ENCODE data around the gene DNAJC1. TPM values are rescaled to one million over a fixed set of nuclear protein-coding genes. Genes with fewer than 3 reads are reported as not detected.

Gene DNAJC1
- total RNA-seq, 1 donor from 2014 or later = 66.8 TPM

- Histone ChIP-seq H3K9me3 (ENCODE audit: insufficient read depth, low read depth, low read length) (no peaks in the 10 kb centered on the region), H3K27ac (ENCODE audit: low read depth, low read length) (no peak overlapping the region), H4K20me1 (ENCODE audit: insufficient read depth, low read length) (peaks cover 13% of the 10 kb centered on the region), H3K9ac (ENCODE audit: low read length) (no peak overlapping the region), H3K36me3 (ENCODE audit: insufficient read depth, low read length) (peaks cover 12% of the 10 kb centered on the region), H2AFZ (ENCODE audit: low read depth, low read length) (no peak overlapping the region), H3K4me2 (ENCODE audit: low read length) (no peak overlapping the region), H3K4me3 (ENCODE audit: insufficient read depth, low read depth, low read length) (no peak overlapping the region), H3K79me2 (ENCODE audit: insufficient read depth, low read length) (no peaks in the 10 kb centered on the region), H3K4me1 (ENCODE audit: insufficient read depth, low read length) (no peaks in the 10 kb centered on the region), H3K27me3 (ENCODE audit: insufficient read depth, low read length) (no peaks in the 10 kb centered on the region)
- TF ChIP-seq EZH2 (IDR thresholded peaks at IDR 0.05; ENCODE audit: insufficient read depth, low read length) (no peak), CTCF (IDR thresholded peaks at IDR 0.05; ENCODE audit: insufficient read depth, low read depth, low read length) (no peak)
- H3K4me1 Mint-ChIP-seq (ENCODE audit: low read depth, unreplicated experiment) = peaks cover 17% of the 10 kb centered on the region
- H3K27ac Mint-ChIP-seq (ENCODE audit: unreplicated experiment) = peak overlapping the region; percentile 47
- no peak overlapping the region for H3K4me3 Mint-ChIP-seq (ENCODE audit: unreplicated experiment)
- FAIRE-seq = no peak
- H3K27me3 Mint-ChIP-seq (ENCODE audit: low read depth, unreplicated experiment) = no peaks in the 10 kb centered on the region
- no peak for DNase-seq (ENCODE audit: low read depth)
- peaks cover 3% of the 10 kb centered on the region for H3K9me3 Mint-ChIP-seq (ENCODE audit: unreplicated experiment)
- H3K36me3 Mint-ChIP-seq (ENCODE audit: low read depth, unreplicated experiment) = peaks cover 32% of the 10 kb centered on the region
Observed at GRCh38 chr10:21747809-21748208, 255.7 kb downstream of the DNAJC1 start.

- H3K27me3 ChIP-seq (ENCODE audit: insufficient read depth, low read length) = no peaks in the 10 kb centered on the region
- H3K9ac ChIP-seq (ENCODE audit: low read length) = no peak overlapping the region
- H3K27ac ChIP-seq (ENCODE audit: low read depth, low read length) = no peak overlapping the region
- H3K79me2 ChIP-seq (ENCODE audit: insufficient read depth, low read length) = no peaks in the 10 kb centered on the region
- H3K4me2 ChIP-seq (ENCODE audit: low read length) = no peak overlapping the region
- H3K4me1 Mint-ChIP-seq (ENCODE audit: low read depth, unreplicated experiment) = peaks cover 15% of the 10 kb centered on the region
- H2AFZ ChIP-seq (ENCODE audit: low read depth, low read length) = no peak overlapping the region
- TF ChIP-seq CTCF (IDR thresholded peaks at IDR 0.05; ENCODE audit: insufficient read depth, low read depth, low read length) = no peak
- no peak for TF ChIP-seq EZH2 (IDR thresholded peaks at IDR 0.05; ENCODE audit: insufficient read depth, low read length)
- H3K36me3 ChIP-seq (ENCODE audit: insufficient read depth, low read length) = peaks cover 26% of the 10 kb centered on the region
- H3K27ac Mint-ChIP-seq (ENCODE audit: unreplicated experiment) = no peak overlapping the region
- peaks cover 29% of the 10 kb centered on the region for H3K36me3 Mint-ChIP-seq (ENCODE audit: low read depth, unreplicated experiment)
- H3K4me1 ChIP-seq (ENCODE audit: insufficient read depth, low read length) = no peaks in the 10 kb centered on the region
- H3K9me3 ChIP-seq (ENCODE audit: insufficient read depth, low read depth, low read length) = no peaks in the 10 kb centered on the region
- no peak for DNase-seq (ENCODE audit: low read depth)
- no peak overlapping the region for H3K4me3 Mint-ChIP-seq (ENCODE audit: unreplicated experiment)
- peaks cover 3% of the 10 kb centered on the region for H3K9me3 Mint-ChIP-seq (ENCODE audit: unreplicated experiment)
- no peaks in the 10 kb centered on the region for H3K27me3 Mint-ChIP-seq (ENCODE audit: low read depth, unreplicated experiment)
- no peak overlapping the region for H3K4me3 ChIP-seq (ENCODE audit: insufficient read depth, low read depth, low read length)
- peaks cover 13% of the 10 kb centered on the region for H4K20me1 ChIP-seq (ENCODE audit: insufficient read depth, low read length)
- no peak for FAIRE-seq
Observed at GRCh38 chr10:21746118-21746517, 257.4 kb downstream of the DNAJC1 start.

GRCh38 chr10:21744223-21744622, 259.3 kb downstream of the DNAJC1 start:
- Mint-ChIP-seq H3K27ac (ENCODE audit: unreplicated experiment) (no peak overlapping the region), H3K36me3 (ENCODE audit: low read depth, unreplicated experiment) (peaks cover 24% of the 10 kb centered on the region), H3K4me3 (ENCODE audit: unreplicated experiment) (no peak overlapping the region), H3K9me3 (ENCODE audit: unreplicated experiment) (peaks cover 3% of the 10 kb centered on the region), H3K4me1 (ENCODE audit: low read depth, unreplicated experiment) (peaks cover 17% of the 10 kb centered on the region), H3K27me3 (ENCODE audit: low read depth, unreplicated experiment) (no peaks in the 10 kb centered on the region)
- Histone ChIP-seq H3K9ac (ENCODE audit: low read length) (no peak overlapping the region), H3K79me2 (ENCODE audit: insufficient read depth, low read length) (no peaks in the 10 kb centered on the region), H3K36me3 (ENCODE audit: insufficient read depth, low read length) (peaks cover 38% of the 10 kb centered on the region), H4K20me1 (ENCODE audit: insufficient read depth, low read length) (peaks cover 11% of the 10 kb centered on the region), H3K27me3 (ENCODE audit: insufficient read depth, low read length) (no peaks in the 10 kb centered on the region), H3K4me1 (ENCODE audit: insufficient read depth, low read length) (no peaks in the 10 kb centered on the region), H3K9me3 (ENCODE audit: insufficient read depth, low read depth, low read length) (no peaks in the 10 kb centered on the region), H3K4me3 (ENCODE audit: insufficient read depth, low read depth, low read length) (no peak overlapping the region), H2AFZ (ENCODE audit: low read depth, low read length) (no peak overlapping the region), H3K4me2 (ENCODE audit: low read length) (no peak overlapping the region), H3K27ac (ENCODE audit: low read depth, low read length) (no peak overlapping the region)
- no peak for FAIRE-seq
- DNase-seq (ENCODE audit: low read depth) = no peak
- TF ChIP-seq CTCF (IDR thresholded peaks at IDR 0.05; ENCODE audit: insufficient read depth, low read depth, low read length) = no peak
- TF ChIP-seq EZH2 (IDR thresholded peaks at IDR 0.05; ENCODE audit: insufficient read depth, low read length) = no peak

Measured in astrocyte (in vitro differentiated cells and primary cell).